ENCODE results near the gene RAB29. TPM values are rescaled to one million over a fixed set of nuclear protein-coding genes. Genes with fewer than 3 reads are reported as not detected.

The RAB29 gene
- total and polyA plus RNA-seq, 9 of the 15 experiments (the other 6 are each of a cell fraction or from before 2014, with no cell fraction given): 6.3 to 17.6 (median 8.0) TPM

DNA sequence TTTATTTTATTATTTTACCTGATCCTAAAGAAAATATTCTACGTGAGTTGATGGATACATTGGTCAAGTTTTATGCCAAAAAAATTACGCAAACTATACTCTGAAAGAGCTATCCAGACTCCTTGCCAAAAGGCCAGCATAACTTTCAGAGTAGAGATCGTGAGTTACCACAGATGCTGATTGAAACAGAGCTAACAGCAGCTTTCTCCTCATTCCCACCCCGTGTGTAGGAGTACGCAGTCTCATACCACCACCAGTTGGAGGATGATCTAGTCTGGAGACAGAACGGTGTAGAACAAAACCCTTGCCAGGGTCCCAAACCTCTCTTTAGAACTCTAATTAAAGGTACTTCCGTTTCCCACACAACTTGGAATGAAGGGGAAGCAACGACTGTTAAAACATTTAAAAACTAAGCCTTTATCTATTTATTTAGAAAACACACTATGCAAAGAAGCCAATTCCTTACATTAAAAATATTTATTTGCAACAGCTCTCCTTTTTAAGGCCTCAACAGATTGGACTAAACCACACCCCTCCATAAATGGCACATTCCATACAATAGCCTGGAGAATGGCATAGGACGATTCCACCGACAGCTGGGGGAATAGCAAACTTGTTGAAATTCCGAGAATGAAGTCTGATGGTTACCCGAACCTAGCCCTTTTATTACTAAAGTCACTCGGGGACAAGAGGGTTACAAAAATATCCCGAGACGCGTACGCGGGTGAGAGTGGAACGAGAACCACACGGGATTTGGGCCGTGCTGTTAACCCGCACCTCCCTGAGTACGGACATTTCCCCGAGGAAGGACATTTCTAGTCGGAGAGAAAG lies 26.7 kb downstream of the RAB29 start (continued):
- TF ChIP-seq, protein P1, sequence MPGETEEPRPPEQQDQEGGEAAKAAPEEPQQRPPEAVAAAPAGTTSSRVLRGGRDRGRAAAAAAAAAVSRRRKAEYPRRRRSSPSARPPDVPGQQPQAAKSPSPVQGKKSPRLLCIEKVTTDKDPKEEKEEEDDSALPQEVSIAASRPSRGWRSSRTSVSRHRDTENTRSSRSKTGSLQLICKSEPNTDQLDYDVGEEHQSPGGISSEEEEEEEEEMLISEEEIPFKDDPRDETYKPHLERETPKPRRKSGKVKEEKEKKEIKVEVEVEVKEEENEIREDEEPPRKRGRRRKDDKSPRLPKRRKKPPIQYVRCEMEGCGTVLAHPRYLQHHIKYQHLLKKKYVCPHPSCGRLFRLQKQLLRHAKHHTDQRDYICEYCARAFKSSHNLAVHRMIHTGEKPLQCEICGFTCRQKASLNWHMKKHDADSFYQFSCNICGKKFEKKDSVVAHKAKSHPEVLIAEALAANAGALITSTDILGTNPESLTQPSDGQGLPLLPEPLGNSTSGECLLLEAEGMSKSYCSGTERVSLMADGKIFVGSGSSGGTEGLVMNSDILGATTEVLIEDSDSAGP (CRISPR knock-in tag; IDR thresholded peaks at IDR 0.05): 0 out of 2 replicates have a peak, but pooled peaks have one; percentile 18
- TF ChIP-seq SAP30 (IDR thresholded peaks at IDR 0.05; ENCODE audit: borderline replicate concordance, insufficient read depth, low read depth, low read length, poor library complexity, severe bottlenecking) (peak; percentile 41), HNRNPL (IDR thresholded peaks at IDR 0.05; ENCODE audit: low read depth, low read length) (no peak), ZNF699 (CRISPR knock-in tag; IDR thresholded peaks at IDR 0.05; ENCODE audit: insufficient replicate concordance) (no peak)
- TF ChIP-seq, protein P2, sequence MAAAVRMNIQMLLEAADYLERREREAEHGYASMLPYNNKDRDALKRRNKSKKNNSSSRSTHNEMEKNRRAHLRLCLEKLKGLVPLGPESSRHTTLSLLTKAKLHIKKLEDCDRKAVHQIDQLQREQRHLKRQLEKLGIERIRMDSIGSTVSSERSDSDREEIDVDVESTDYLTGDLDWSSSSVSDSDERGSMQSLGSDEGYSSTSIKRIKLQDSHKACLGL (CRISPR knock-in tag; IDR thresholded peaks at IDR 0.05; ENCODE audit: borderline replicate concordance, poor library complexity, severe bottlenecking): no peak
- TF ChIP-seq, protein P3, sequence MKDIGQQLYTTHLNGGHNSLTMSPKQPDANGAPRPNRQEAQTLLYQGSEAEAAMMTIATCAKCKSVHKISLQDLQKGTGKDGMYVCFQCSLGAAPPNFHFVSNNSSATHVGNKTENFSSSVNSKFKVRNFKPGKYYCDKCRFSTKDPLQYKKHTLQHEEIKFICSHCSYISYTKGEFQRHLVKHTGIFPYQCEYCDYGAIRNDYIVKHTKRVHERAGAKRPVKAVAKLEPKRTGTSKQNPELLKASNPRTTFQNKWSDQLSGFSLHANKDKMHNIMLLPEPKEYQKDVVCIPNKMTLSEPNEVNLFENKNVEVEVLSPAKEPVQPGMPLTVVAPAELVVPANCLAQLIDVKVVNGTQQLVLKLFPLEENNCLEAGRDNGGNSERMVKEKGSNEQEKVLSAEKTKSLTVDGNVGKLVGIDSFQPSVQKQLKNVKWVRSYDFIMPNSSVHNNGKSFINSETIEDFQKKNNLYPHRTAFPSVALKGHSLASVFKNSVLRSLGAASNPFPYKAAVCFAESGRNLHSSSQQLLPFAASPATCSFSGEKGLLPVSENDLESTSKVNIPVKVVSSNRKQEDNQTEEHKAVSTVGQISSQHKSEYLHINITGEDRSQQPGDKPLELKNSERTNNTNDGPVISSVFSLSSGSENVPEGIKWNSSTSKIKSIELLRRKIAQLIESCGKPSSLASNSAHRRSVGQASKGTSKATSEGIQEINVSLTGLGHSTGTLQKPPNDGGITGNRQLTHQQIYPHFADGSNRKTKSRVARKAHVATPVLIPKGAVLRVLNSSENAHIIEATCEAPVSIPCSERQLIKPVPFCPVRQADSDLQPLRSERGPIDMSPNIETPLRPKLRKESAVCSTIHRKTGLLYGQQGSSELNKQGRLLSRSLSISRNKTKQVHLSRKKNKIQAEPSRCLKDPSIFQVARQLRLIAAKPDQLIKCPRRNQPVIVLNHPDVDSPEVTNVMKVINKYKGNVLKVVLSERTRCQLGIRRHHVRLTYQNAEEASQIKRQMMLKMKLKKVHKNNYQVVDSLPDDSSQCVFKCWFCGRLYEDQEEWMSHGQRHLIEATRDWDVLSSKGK (CRISPR knock-in tag; IDR thresholded peaks at IDR 0.05): no peak
- TF ChIP-seq, protein P4, sequence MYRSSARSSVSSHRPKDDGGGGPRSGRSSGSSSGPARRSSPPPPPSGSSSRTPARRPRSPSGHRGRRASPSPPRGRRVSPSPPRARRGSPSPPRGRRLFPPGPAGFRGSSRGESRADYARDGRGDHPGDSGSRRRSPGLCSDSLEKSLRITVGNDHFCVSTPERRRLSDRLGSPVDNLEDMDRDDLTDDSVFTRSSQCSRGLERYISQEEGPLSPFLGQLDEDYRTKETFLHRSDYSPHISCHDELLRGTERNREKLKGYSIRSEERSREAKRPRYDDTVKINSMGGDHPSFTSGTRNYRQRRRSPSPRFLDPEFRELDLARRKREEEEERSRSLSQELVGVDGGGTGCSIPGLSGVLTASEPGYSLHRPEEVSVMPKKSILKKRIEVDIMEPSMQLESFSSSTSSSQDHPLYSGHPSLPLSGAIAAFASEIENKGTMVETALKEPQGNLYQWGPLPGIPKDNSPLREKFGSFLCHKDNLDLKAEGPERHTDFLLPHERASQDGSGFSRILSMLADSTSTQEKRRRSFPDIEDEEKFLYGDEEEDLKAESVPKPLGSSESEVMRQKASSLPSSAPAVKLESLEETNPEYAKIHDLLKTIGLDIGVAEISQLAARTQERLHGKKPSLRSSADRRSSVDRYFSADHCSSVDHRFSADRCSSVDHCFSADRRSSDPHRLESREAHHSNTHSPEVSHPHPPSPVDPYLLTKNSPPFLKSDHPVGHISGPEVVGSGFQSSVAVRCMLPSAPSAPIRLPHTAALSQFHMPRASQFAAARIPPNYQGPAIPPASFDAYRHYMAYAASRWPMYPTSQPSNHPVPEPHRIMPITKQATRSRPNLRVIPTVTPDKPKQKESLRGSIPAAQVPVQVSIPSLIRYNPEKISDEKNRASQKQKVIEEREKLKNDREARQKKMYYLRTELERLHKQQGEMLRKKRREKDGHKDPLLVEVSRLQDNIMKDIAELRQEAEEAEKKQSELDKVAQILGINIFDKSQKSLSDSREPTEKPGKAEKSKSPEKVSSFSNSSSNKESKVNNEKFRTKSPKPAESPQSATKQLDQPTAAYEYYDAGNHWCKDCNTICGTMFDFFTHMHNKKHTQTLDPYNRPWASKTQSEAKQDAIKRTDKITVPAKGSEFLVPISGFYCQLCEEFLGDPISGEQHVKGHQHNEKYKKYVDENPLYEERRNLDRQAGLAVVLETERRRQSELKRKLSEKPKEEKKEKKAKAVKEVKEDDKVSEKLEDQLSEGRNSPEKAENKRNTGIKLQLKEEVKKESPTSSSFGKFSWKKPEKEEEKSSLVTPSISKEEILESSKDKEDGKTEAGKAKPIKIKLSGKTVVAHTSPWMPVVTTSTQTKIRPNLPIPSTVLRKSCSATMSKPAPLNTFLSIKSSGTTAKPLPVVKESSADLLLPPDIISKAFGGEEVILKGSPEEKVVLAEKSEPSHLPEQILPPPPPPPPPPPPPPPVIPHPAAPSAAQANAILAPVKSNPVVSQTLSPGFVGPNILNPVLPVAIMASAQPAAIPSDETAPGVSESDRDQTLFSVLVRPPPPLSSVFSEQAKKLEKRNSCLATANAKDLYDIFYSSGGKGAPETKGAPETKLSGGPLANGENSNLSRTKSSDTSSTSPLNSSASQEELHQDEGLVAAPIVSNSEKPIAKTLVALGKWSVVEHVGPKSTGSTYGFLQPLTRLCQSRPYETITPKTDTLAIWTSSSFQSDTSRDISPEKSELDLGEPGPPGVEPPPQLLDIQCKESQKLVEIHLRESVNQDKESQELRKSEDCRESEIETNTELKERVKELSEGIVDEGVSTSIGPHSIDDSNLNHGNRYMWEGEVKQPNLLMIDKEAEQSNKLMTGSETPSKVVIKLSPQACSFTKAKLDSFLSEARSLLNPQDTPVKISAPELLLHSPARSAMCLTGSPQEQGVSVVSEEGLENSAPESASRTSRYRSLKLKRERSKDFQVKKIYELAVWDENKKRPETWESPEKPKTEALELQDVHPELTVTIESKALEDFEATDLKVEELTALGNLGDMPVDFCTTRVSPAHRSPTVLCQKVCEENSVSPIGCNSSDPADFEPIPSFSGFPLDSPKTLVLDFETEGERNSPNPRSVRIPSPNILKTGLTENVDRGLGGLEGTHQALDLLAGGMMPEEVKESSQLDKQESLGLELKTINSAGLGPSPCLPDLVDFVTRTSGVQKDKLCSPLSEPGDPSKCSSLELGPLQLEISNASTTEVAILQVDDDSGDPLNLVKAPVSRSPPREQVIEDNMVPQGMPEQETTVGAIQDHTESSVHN (IDR thresholded peaks at IDR 0.05; ENCODE audit: borderline replicate concordance in 1 of 2, low read depth in 1 of 2): 0 out of 4 replicates have a peak, but pooled peaks of 1 of the 2 experiments have one; percentile 48
- TF ChIP-seq, protein P5, sequence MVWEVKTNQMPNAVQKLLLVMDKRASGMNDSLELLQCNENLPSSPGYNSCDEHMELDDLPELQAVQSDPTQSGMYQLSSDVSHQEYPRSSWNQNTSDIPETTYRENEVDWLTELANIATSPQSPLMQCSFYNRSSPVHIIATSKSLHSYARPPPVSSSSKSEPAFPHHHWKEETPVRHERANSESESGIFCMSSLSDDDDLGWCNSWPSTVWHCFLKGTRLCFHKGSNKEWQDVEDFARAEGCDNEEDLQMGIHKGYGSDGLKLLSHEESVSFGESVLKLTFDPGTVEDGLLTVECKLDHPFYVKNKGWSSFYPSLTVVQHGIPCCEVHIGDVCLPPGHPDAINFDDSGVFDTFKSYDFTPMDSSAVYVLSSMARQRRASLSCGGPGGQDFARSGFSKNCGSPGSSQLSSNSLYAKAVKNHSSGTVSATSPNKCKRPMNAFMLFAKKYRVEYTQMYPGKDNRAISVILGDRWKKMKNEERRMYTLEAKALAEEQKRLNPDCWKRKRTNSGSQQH (CRISPR knock-in tag; IDR thresholded peaks at IDR 0.05): 0 out of 2 replicates have a peak, but pooled peaks have one; percentile 36

Data from K562 (cell line).